SK-N-SH (cell line): ENCODE results near the gene HIRA.

ENCODE experiments used
- EP300 ChIP-seq, 2 experiments: IDR thresholded peaks; 2 replicates each; pipeline versions ENCODE4 v1.4.0 to v1.6.1; 2012; ENCODE audit warnings: borderline replicate concordance in 1 of 2, low read depth in 1 of 2, low read length in 1 of 2
- FOXM1 ChIP-seq: IDR thresholded peaks from 2 replicates; pipeline ENCODE4 v1.4.0; 2012; ENCODE audit warnings: low read depth, mild to moderate bottlenecking
- GABPA ChIP-seq: IDR thresholded peaks from 2 replicates; pipeline ENCODE4 v1.4.0; 2012; ENCODE audit warnings: low read depth, mild to moderate bottlenecking
- MXI1 ChIP-seq: IDR thresholded peaks from 2 replicates; pipeline ENCODE4 v1.6.1; 2012; ENCODE audit warnings: mild to moderate bottlenecking, low read depth, low read length, improper control_type of control experiment
- POLR2AphosphoS5 ChIP-seq: IDR thresholded peaks from 2 replicates; pipeline ENCODE4 v1.6.1; 2012; ENCODE audit warnings: low read depth, low read length
- RAD21 ChIP-seq: IDR thresholded peaks from 2 replicates; pipeline ENCODE4 v1.6.1; 2012; ENCODE audit warnings: mild to moderate bottlenecking, low read length
- TAF1 ChIP-seq: IDR thresholded peaks from 2 replicates; pipeline ENCODE4 v1.6.1; 2012; ENCODE audit warnings: low read depth, mild to moderate bottlenecking, low read length, moderate library complexity, borderline replicate concordance
- TEAD4 ChIP-seq: IDR thresholded peaks from 2 replicates; pipeline ENCODE4 v1.4.0; 2012; ENCODE audit warnings: mild to moderate bottlenecking, borderline replicate concordance; ENCODE audit not compliant: insufficient read depth
- YY1 ChIP-seq: IDR thresholded peaks from 2 replicates; pipeline ENCODE4 v1.4.0; 2012; ENCODE audit warnings: low read depth, mild to moderate bottlenecking
- TF ChIP-seq, protein P1 (sequence below): IDR thresholded peaks from 2 replicates; pipeline ENCODE4 v1.6.1; 2012; ENCODE audit warnings: mild to moderate bottlenecking, low read depth, low read length, moderate library complexity
- TF ChIP-seq, protein P2 (sequence below): IDR thresholded peaks from 2 replicates; pipeline ENCODE4 v1.4.0; 2012; ENCODE audit warnings: low read depth
- TF ChIP-seq, protein P3 (sequence below): fragments of 200-600 bp; sonication (generic); IDR thresholded peaks from 2 replicates; pipeline ENCODE4 v1.6.1; 2017; ENCODE audit warnings: antibody characterized with exemption, mild to moderate bottlenecking, moderate library complexity

DNA sequence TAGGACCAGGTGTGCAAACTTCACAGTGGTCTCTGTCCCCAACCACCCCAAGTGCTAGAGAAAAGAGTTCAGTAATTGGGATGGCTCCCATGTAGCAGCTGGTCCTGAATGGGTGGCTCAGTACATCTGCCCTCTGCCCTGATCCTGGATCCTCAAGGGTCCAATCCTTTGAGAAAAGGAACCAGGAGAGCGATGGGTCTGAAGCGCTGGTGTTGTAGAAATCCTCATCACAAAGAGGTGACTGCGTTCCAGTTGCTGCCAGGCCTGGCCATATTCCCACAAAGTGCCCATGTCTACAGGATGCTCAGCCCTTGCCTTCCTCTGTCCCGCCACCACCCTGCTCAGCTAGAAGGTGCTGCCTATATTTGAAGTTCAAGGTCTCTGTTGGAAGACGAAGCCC, 22.2 kb upstream of the HIRA start:
- TF ChIP-seq TEAD4 (no peak), POLR2AphosphoS5 (no peak), GABPA (no peak), RAD21 (no peak), TAF1 (no peak), EP300 (IDR thresholded peaks at IDR 0.05; ENCODE audit: borderline replicate concordance in 1 of 2, low read depth in 1 of 2, low read length in 1 of 2) (no peak), YY1 (no peak), MXI1 (no peak), FOXM1 (no peak)
- TF ChIP-seq, protein P1, sequence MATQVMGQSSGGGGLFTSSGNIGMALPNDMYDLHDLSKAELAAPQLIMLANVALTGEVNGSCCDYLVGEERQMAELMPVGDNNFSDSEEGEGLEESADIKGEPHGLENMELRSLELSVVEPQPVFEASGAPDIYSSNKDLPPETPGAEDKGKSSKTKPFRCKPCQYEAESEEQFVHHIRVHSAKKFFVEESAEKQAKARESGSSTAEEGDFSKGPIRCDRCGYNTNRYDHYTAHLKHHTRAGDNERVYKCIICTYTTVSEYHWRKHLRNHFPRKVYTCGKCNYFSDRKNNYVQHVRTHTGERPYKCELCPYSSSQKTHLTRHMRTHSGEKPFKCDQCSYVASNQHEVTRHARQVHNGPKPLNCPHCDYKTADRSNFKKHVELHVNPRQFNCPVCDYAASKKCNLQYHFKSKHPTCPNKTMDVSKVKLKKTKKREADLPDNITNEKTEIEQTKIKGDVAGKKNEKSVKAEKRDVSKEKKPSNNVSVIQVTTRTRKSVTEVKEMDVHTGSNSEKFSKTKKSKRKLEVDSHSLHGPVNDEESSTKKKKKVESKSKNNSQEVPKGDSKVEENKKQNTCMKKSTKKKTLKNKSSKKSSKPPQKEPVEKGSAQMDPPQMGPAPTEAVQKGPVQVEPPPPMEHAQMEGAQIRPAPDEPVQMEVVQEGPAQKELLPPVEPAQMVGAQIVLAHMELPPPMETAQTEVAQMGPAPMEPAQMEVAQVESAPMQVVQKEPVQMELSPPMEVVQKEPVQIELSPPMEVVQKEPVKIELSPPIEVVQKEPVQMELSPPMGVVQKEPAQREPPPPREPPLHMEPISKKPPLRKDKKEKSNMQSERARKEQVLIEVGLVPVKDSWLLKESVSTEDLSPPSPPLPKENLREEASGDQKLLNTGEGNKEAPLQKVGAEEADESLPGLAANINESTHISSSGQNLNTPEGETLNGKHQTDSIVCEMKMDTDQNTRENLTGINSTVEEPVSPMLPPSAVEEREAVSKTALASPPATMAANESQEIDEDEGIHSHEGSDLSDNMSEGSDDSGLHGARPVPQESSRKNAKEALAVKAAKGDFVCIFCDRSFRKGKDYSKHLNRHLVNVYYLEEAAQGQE = no peak
- TF ChIP-seq, protein P2, sequence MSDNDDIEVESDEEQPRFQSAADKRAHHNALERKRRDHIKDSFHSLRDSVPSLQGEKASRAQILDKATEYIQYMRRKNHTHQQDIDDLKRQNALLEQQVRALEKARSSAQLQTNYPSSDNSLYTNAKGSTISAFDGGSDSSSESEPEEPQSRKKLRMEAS = no peak
- TF ChIP-seq, protein P3, sequence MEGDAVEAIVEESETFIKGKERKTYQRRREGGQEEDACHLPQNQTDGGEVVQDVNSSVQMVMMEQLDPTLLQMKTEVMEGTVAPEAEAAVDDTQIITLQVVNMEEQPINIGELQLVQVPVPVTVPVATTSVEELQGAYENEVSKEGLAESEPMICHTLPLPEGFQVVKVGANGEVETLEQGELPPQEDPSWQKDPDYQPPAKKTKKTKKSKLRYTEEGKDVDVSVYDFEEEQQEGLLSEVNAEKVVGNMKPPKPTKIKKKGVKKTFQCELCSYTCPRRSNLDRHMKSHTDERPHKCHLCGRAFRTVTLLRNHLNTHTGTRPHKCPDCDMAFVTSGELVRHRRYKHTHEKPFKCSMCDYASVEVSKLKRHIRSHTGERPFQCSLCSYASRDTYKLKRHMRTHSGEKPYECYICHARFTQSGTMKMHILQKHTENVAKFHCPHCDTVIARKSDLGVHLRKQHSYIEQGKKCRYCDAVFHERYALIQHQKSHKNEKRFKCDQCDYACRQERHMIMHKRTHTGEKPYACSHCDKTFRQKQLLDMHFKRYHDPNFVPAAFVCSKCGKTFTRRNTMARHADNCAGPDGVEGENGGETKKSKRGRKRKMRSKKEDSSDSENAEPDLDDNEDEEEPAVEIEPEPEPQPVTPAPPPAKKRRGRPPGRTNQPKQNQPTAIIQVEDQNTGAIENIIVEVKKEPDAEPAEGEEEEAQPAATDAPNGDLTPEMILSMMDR = no peak
